NCI-H1436 treated with DMSO at 0.1 percent for 48 hours (cell line): ENCODE results near the gene PLPPR5.

Experiments
- DNase-seq: peaks from one replicate; lab custom pipeline; 2025; lab: John Stamatoyannopoulos, UW

The PLPPR5 gene

GRCh38 chr1:98969798-98970490 is 34.7 kb downstream of the PLPPR5 start:
- no peak for DNase-seq

GRCh38 chr1:98967122-98967521 is 37.5 kb downstream of the PLPPR5 start:
- no peak for DNase-seq

GRCh38 chr1:98965394-98965793 is 39.3 kb downstream of the PLPPR5 start:
- no peak for DNase-seq

GRCh38 chr1:98964198-98964597 is 40.5 kb downstream of the PLPPR5 start:
- DNase-seq = no peak

GRCh38 chr1:98963064-98963758 is 41.5 kb downstream of the PLPPR5 start:
- DNase-seq = no peak

GRCh38 chr1:98962156-98962555 is 42.5 kb downstream of the PLPPR5 start:
- no peak for DNase-seq

GRCh38 chr1:98949621-98950020 is 55.0 kb downstream of the PLPPR5 start:
- DNase-seq = no peak

GRCh38 chr1:98949166-98949565 is 55.5 kb downstream of the PLPPR5 start:
- no peak for DNase-seq

- DNase-seq = no peak
These were observed 57.6 kb downstream of the PLPPR5 start for GRCh38 chr1:98947071-98947470.

- DNase-seq = no peak
These were observed 64.0 kb downstream of the PLPPR5 start for GRCh38 chr1:98940722-98941079.

GRCh38 chr1:98940069-98940721 is 64.5 kb downstream of the PLPPR5 start:
- no peak for DNase-seq

GRCh38 chr1:98939471-98939870 is 65.2 kb downstream of the PLPPR5 start:
- DNase-seq = no peak

- DNase-seq = no peak
These were observed 67.3 kb downstream of the PLPPR5 start for GRCh38 chr1:98937347-98937746.

GRCh38 chr1:98932184-98932583 is 72.5 kb downstream of the PLPPR5 start:
- DNase-seq = no peak

GRCh38 chr1:98931128-98931835 is 73.4 kb downstream of the PLPPR5 start:
- no peak for DNase-seq

GRCh38 chr1:98929437-98929836 is 75.2 kb downstream of the PLPPR5 start:
- no peak for DNase-seq

GRCh38 chr1:98926597-98926996 is 78.1 kb downstream of the PLPPR5 start:
- DNase-seq = no peak

GRCh38 chr1:98924977-98925376 is 79.7 kb downstream of the PLPPR5 start:
- no peak for DNase-seq

- no peak for DNase-seq
These were observed 81.0 kb downstream of the PLPPR5 start for GRCh38 chr1:98923667-98924066.

- no peak for DNase-seq
These were observed 82.8 kb downstream of the PLPPR5 start for GRCh38 chr1:98921817-98922216.

GRCh38 chr1:98920441-98921110 is 84.1 kb downstream of the PLPPR5 start:
- DNase-seq = no peak

- no peak for DNase-seq
These were observed 85.0 kb downstream of the PLPPR5 start for GRCh38 chr1:98919652-98920051.
